Lower leg skin (tissue), 4 donors: Measurements from ENCODE around the gene ECE1. TPM values are rescaled to one million over a fixed set of nuclear protein-coding genes. Genes with fewer than 3 reads are reported as not detected.
"Not testable (repeated sequence)": the region's sequence is repeated elsewhere in the genome, so short reads cannot be mapped to it uniquely, and the experiment has no call there.

Experiments
- DNase-seq, 2 donors: peaks; one replicate each; pipeline ENCODE4 v3.0.0-alpha.2; 2019; ENCODE audit warnings: low spot score in 2 of 2
- H3K4me3 ChIP-seq: fragments of 200-600 bp; sonication (generic); 2 replicates; pipeline ENCODE4 v1.5.1; 2017; ENCODE audit warnings: mild to moderate bottlenecking, low read depth; ENCODE audit not compliant: poor library complexity, severe bottlenecking
- CTCF ChIP-seq, 3 donors: fragments of 450-650 bp; IDR thresholded peaks; one replicate each; pipeline ENCODE4 v1.5.1; 2016; ENCODE audit warnings: antibody characterized with exemption in 3 of 3, mild to moderate bottlenecking in 3 of 3, moderate library complexity in 2 of 3
- POLR2A ChIP-seq, 2 donors: fragments of 450-650 bp; IDR thresholded peaks; one replicate each; pipeline ENCODE4 v1.6.1; 2016 to 2017; ENCODE audit warnings: antibody characterized with exemption in 2 of 2, mild to moderate bottlenecking in 1 of 2, moderate library complexity in 1 of 2
- WGBS, 2 donors: methylation state at CpG; one replicate each; pipeline ENCODE4 v1.1.5; 2018; 5-methylcytosine and 5-hydroxymethylcytosine counted together
- intact Hi-C: fragments of 100-400 bp; cut with DNase I; formaldehyde crosslinking; loops from one replicate; pipeline ENCODE4 v1.15.0; 2023; ENCODE audit warnings: low total_unique reads
- total RNA-seq, 4 donors: library from RNA; depleted of rRNA; stranded (reverse); fragments of >200 nt; gene quantifications; one replicate each; pipeline ENCODE4 v1.1.0, GENCODE V29; 2016

ECE1 gene
- total RNA-seq, 4 donors from 2014 or later: 37.1 to 68.9 (median 48.3) TPM

GRCh38 chr1:21220815-21221214, 69.4 kb downstream of the ECE1 start:
- intact Hi-C loops: no loop called here
- TF ChIP-seq POLR2A (IDR thresholded peaks at IDR 0.05) (no peak), CTCF (IDR thresholded peaks at IDR 0.05) (no peak)
- no peak for DNase-seq
- H3K4me3 ChIP-seq: no peak overlapping the region
- WGBS, 2 donors: 55 to 73% methylated on average over 7 of the region's 7 CpGs

GRCh38 chr1:21219674-21220073, 70.6 kb downstream of the ECE1 start:
- TF ChIP-seq POLR2A (IDR thresholded peaks at IDR 0.05): no peak
- WGBS, 2 donors: 89 to 91% methylated on average over 21 of the region's 21 CpGs
- no peak overlapping the region for H3K4me3 ChIP-seq
- intact Hi-C loops: no loop called here
- DNase-seq: no peak

GRCh38 chr1:21217812-21218596, 72.3 kb downstream of the ECE1 start:
- no peak for DNase-seq
- H3K4me3 ChIP-seq: no peak overlapping the region
- TF ChIP-seq POLR2A (IDR thresholded peaks at IDR 0.05): no peak
- no peak for TF ChIP-seq CTCF (IDR thresholded peaks at IDR 0.05)
- 85 to 86% methylated on average over 10 to 20 of the region's 20 CpGs for WGBS, 2 donors
- intact Hi-C loops: no loop called here

- 81% methylated on average over 18 to 19 of the region's 19 CpGs for WGBS, 2 donors
- DNase-seq: peak in 1 of 2 donors; percentile 28
- no peak overlapping the region for H3K4me3 ChIP-seq
Observed at GRCh38 chr1:21216835-21217811, 73.1 kb downstream of the ECE1 start.

GRCh38 chr1:21212126-21212525, 78.1 kb downstream of the ECE1 start:
- no peak for DNase-seq
- WGBS, 2 donors: 68 to 75% methylated on average over 3 of the region's 3 CpGs
- TF ChIP-seq POLR2A (IDR thresholded peaks at IDR 0.05): no peak
- no peak for TF ChIP-seq CTCF (IDR thresholded peaks at IDR 0.05)
- intact Hi-C loops: no loop called here
- H3K4me3 ChIP-seq: no peak overlapping the region

More at GRCh38 chr1:21216835-21217811, 73.1 kb downstream of the ECE1 start:
- peak in 1 of 3 donors; percentile 11 for TF ChIP-seq CTCF (IDR thresholded peaks at IDR 0.05)
- no peak for TF ChIP-seq POLR2A (IDR thresholded peaks at IDR 0.05)
- intact Hi-C loops: no loop called here

- DNase-seq, H3K4me3 ChIP-seq, intact Hi-C loops: not testable (repeated sequence)
- 84 to 85% methylated on average over 6 of the region's 6 CpGs for WGBS, 2 donors
Observed at GRCh38 chr1:21208137-21208700, 82.0 kb downstream of the ECE1 start.
